NT2/D1 (cell line): ENCODE results near the gene COL20A1.
"Not testable (repeated sequence)": the region's sequence is repeated elsewhere in the genome, so short reads cannot be mapped to it uniquely, and the experiment has no call there.

Experiments
- SUZ12 ChIP-seq: IDR thresholded peaks from 2 replicates; pipeline ENCODE4 v1.6.1; 2011; ENCODE audit not compliant: insufficient read length, insufficient read depth; ENCODE audit errors: extremely low read depth
- YY1 ChIP-seq: IDR thresholded peaks from 2 replicates; pipeline ENCODE4 v1.6.1; 2011; ENCODE audit not compliant: insufficient read length, insufficient read depth
- ZNF274 ChIP-seq: IDR thresholded peaks from 2 replicates; pipeline ENCODE4 v1.6.1; 2011; ENCODE audit warnings: mild to moderate bottlenecking, low read depth, low read length

- not testable (repeated sequence) for TF ChIP-seq SUZ12, ZNF274
- TF ChIP-seq YY1, result peak; percentile 52
Observed at GRCh38 chr20:63335060-63335459, 42.1 kb downstream of the COL20A1 start.
